ENCODE results near the gene PRPF40A.

DNA sequence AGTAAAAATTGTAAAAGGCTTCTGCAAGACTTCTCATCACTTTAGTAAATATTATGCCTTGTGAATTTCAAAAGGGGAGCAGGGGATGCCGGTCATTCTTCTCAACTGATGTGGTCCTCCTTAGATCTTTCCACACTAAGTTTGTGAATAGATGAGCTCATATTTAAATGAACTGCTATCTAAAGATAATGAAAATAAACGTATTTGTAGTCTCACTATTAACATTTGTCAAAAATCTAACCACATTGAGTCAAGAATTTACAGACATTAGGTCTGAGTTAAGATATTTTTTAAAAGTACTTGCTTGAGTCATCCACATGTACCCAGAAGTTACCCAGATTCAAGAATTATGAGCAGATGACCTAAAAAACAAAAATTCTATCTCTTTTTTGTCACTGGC lies 6.5 kb downstream of the PRPF40A start:
- TF ChIP-seq POLR2AphosphoS5 (IDR thresholded peaks at IDR 0.05; ENCODE audit: low read depth, low read length): no peak
- TF ChIP-seq TAF1 (IDR thresholded peaks at IDR 0.05; ENCODE audit: borderline replicate concordance, low read depth, low read length): no peak
- TF ChIP-seq POLR2A (IDR thresholded peaks at IDR 0.05; ENCODE audit: low read depth, low read length): no peak

All from GM12892 (cell line).